ENCODE data around the gene EMX2.

Gene EMX2

DNA sequence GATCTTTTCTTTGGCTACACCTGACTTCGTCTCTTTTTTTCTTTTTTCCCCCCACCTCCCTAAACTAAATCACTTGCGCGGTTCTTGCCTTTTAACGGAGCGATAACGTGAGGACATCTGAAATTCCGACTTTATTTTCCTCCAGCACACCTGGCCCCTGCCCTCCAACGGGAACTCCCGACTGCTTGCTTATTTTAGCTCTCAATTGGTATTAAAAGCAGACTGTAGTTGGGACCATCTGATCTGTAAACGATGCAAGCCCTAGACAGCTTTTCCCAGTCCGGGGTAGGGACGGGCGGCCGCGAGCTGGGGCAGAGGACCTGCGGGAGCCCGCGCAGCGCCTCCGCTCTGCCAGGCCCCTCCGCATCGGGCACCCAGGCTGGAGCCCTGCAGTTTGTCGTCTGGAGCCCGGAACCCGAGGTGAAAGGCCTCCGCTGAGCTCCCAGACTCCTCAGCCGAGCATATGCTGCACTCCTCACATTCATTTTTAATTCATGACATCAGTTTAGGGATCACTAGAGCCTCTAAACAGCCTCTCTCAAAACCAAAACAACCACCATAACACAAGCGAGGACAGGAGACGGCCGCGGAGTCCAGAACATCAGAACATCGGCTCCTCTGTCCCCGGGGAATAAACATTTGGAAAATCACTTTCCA, 10.0 kb upstream of the EMX2 start:
- no peak for DNase-seq

DNA sequence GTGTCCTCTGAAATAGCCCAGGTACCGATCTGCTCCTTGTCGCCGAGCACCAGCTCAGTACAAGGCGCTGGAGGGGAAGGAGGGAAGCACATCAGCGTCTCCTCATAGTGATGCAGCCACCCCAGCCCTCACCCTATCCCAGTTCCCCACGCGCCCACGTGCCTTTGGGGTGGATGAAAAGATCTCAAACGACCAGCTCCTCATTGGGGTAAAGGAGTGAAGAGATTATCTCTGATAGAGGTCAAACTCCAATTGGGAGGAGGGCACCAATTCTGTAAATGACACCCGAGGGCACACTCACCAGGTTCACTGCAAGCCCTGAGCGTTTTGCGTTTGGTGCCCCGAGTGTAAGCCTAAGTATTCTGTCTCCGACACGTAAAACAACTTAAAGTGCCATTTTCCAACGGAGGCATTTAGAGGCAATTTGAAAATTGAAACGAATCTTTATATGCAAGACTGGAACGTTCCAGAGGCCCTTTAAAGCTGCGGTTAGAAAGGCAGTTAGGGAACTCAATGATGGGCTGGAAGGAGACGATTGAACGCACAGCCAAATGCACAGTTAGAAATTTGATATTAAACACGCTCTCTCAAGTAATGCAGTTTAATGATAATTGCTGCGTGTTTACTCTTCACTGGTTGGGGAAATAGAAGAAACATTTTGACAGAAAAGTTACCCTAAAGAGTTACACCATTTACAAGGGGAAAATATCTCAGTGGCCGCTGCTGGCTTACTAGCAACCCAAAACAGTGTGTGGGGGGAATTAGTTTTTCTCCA, 8.9 kb upstream of the EMX2 start:
- DNase-seq = no peak

DNA sequence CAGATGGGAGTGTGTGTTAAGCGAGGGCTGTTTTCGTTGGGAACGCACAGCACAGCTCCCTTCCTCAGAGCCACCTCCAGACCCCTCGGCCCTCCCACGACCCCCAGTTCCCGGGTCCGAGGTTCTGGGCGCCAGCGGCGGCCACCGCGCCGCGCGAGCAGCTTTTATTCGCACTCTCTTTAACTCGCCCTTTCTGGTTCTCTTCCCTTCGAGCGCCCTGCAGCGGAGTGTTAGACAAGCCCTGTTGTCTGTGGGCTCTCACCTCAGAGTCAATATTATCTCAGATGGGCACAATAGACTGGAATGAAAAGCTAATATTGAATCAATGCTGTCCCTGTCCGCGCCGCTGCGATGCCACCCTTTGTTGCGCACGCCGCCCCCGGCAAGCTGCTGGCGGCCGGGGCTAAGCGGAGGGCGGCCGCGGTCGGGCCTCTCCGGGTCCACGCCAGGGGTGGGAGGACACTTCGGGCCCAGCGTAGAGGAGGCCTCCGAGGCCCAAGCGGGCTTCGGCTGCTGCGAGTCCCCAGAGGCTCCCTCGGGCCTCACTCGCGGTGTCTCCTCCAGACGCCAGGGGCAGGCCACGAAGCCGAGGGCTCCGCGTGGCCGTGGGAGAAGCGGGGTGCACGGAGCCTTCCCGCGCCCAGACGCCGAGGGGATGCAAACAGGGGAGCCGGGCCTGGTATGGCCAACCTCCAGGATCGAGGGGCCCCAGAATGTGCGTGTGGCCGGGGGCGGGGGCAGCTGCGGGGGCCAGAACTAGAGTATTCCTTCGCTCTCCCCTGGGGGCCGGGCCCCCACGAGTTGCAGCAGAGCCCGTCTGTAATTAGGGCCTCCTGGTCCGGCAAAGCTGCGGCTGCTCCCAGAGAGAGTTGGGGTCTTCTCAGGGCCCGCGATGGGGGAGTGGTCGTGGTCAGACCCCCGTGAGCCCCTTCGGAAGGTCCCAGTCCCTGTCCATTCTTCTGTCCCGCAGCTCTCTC, 7.9 kb upstream of the EMX2 start:
- DNase-seq = no peak

DNA sequence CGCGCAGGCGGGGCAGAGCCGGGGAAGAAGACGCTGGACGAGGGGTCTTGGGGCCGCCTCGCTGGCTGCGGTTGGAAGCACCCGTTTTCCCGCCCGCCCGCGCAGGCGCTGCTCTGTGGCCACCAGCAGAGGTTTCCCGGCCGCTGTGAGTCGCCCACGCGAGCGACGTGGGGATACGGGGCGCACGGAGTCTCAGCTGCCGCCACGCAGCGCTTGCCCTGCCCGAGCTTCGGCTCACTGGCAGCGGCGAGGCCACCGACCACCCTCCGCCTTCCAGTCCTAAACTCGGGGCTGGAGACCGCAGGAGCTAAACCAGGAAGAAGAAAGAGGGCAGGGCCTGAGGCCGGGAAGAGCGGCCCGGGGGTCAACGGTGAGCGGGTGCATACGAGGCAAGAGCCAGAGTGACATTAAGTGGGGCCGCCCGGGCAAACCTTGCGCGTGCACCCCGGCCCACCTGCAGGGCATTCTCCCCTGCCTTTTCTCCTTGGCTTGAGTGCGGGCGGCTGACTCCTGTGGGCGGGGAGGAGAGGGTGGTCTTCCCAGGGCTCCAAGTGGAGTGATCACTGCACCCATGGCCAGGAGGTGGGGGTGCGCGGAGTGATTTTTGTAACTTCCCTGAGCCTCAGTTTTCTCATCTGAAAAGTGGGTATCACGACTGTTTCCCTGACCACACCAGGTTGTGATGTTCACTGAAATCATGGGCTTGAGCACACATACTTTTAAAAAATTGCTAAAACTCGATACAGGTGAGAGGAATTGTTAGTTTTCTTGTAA, 7.1 kb upstream of the EMX2 start:
- DNase-seq = no peak

DNA sequence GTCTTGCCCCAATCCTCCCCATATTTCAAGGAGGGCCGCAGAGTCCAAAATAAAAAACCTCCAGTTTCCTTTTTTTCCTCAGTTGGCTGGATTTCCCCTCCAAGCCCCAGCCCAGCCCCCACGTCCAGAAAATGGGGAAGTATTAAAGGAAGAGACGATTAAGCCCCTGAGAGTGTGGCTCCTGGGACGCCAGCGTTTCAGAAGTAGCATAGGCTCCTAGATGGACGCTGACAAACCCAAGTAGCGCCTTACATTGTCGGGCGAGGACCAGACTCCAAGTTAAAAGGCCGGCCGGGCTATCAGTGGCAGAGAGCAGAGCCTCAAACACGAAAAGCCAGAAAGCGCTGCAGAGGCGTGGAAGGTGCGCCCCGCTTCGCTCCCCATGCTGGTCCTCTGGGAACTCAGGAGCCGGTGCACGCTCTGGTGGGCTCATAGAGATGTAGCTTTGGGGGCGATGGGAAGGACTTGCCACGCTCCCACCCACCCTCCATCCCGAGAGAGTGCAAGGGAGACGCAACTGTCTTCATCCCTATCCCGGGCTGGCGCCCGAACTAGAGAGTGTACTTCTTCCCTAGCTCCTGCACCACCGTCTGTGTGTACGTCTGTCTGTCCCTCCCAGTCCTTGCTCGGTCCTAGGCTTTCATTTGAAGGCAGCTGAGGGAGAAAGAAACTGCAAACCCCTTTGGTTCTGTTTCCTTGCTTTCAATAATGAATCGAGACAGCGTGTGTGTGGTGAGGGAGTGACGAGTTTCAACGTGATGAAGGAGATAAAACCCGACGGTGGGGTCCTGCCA, 6.3 kb upstream of the EMX2 start:
- no peak for DNase-seq

DNA sequence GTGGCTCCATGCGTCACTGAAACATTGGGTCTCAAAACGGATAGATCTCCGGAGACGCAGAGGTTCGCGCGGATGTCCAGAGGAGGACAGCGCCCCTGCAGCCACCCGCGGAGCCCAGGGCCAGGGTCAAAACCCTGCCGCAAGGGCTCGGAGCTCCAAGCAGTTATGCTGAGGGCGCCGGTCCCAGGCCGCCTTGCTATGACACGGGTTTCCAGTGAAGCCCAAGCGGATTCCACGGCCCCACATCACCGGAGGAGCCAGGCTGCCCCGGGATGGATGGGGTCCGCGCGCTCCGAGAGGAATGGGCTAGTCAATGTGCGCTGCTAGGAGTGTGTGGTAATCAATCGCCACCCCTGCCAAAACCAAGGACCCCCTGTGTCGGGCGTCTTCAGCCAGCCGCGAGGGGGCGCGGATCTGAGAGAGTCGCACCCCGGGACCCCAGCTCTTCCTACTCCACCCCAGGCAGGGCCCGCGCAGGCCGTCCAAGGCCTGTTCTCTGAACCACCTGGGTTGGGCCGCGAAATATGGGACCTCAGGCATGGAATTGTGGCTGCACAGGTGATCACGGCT, 5.6 kb upstream of the EMX2 start:
- DNase-seq = no peak

DNA sequence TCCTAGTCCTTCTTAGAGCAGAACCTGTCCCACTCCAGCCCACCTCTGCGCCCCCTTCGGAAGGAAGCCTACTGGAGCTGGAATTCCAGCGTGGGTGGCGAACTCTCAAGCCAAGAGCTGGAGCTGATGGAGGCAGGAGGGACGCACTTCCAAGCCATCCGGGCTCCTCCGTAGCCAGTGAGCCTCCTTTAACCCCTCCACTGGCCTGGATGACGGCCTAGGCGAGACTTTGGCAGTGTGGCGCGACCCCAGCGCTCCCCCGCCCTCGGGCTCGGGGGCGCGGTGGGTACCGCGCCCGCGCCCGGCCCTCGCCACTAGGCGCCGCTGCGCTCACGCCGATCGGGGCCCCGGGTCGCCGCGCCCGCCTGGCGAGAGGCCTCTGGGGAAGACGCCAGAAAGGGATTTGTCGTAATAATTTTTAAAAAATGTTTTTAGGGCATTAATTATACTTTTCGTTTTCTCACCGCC, 5.1 kb upstream of the EMX2 start:
- no peak for DNase-seq

DNA sequence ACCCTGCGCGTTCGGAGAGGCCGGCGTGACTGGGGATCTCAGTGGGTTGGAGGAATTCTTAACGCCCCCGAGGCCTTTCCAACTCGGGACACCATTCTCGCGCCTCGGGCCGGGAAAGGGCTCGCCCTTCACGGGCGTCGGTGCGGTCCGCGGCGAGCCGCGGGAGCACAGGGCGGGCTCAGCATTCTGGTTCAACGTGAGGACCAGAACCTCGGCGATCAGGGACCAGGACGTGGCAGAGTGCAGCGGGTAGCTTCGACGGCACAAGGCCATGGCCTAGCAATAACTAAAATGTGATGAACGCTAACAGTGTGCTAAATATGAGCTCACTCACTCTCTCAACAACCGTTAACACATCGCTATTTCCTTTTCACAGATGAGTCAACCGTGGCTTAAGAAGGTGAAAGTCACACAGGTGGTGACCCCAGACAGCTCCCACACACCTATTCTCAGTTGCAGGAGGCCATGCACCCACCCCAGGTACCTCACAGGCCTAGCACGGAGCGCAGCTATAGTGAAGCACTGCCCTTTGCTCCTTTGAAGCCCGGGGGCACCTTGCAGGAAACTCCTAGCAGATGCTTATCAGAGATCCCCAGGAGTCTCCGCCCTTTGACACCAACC, 4.5 kb upstream of the EMX2 start:
- no peak for DNase-seq

DNA sequence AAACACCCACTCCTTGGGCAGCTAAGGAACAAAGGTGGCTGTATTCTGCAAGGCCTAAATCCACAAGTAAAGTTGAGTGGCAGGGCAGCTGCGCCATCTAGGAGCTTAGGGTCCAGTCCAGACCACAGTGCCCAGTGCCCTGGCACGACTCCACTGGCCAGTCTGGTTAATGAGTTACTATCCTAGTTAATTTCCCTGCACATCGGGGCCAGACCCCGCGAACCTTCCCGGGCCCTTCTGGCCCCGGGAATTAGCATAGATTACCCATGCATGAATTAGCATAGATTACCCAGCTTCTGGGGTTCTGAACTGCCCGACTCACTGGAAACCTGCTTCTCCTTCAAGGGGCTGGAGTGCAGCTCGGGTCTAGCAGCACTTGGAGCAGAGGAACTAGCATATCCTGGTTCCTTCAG, 3.2 kb upstream of the EMX2 start:
- no peak for DNase-seq

DNA sequence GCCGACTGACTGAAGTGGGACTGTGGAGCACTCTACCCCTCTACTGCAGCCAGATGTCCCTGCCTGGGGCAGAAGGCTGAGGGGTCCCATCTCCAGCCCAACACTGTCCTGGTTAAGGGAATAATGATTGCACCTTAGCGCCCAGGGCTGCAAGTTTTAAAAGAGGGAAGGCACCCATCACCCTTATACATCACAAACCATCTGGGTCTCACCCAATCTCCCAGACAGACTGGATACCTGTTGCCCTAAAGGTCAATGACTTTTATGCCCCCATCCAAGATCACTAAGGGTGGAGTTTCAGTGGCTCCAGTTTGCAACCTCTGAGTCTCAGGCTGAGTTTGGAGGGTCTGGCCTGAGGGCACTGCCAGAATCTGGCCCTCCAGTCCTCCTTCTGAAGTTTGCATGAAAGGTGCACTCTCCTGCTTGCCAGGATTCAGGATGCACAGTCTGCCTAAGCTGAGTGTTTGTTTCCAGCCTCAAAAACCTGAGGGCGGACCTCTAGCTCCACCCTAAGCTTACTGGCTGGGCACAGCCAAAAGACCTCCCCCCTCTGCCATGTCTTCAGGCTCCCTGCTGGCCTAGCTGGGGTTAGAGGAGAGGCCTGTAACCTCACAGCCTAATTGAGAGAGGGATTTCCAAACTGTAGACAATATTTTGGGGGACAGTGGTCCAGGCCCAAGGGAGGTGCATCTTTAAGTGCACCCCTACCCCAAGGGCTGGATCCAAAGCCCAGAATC, 2.5 kb upstream of the EMX2 start:
- no peak for DNase-seq

DNA sequence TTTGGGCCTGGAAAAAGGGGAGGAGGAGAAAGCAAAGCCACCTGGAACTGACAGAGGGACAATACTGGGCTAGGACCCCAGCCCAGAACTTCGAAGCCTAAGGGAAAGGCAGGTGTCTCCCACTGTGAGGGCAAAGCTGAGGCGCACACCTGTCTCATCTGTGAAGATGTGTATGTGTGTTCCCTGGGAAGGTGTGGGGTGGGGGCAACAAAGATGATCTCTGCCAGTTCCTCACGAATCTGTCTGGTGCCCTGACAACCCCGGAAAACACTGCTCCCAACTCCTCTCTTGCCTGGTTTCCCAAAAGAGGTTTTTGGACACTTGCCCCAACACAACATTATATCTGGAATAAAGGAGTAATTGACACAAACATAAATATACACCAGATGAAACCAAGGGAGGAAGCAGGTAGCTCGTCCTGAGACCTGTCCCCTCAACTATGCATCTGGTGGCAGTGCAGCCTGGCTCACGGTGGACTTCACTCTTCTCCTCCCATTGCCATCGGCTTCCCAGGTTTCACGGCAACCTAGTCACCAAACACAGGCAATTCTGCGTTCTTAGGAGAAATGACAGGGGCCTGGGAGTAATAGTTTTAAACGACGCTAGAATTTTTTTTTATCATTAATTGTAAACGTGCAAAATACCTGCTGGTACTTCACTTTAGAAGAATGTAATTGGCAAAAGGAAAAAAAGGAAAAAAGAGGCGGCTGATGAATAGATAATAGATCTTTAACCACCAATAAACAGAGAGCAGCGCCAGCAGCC, 1.7 kb upstream of the EMX2 start:
- DNase-seq = no peak

DNA sequence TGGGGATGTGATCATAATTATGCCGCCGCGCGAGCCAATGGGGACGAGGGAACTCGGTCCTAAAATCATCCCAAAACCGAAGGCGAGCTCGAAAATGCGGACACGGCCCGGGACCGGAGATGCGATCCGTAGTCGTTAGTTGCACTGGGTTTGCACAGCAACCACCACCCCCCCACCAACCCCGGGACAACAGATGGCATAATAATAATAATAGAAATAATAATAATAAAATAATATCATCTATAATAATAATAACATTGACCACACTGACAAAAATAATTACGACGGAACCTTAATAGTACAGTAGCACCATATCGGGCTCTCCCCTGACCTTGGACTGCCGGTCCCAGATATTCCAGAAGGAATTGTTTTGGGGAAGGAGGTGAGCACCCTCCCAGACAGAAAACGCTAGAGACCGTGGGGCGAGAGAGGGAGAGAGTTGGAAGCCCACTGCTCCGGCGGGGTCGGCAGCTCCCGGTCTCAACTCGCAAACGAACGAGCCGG, 1.1 kb upstream of the EMX2 start:
- DNase-seq = no peak

DNA sequence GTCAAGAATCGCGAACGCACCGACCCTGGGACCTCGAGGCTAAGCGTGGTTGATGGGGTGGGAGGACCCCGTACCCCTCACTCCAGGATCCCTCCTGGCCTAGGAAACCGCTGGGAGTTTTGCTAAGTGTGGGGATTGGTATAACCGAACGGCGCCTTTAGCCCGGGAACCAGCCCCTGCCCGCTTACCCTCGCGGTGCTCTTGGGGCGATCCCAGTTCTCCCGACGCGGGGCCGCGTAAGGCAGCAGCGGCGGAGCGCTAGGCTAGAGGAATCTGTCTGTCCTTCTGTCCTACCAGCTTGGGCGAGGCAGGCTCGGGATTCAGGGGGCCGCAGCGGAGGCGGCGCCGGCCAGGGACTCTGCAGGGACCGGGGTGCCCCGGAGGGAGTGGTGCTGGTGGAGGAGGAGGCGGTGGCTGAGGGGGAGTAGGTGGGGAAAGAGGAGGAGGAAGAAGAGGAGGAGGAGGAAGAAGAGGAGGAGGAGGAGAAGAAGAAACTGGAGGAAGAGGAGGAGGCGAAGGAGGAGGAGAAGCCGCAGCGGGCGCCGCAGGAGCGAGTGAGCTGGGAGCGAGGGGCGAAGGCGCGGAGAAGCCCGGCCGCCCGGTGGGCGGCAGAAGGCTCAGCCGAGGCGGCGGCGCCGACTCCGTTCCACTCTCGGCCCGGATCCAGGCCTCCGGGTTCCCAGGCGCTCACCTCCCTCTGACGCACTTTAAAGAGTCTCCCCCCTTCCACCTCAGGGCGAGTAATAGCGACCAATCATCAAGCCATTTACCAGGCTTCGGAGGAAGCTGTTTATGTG, 439 bp upstream of the EMX2 start:
- no peak for DNase-seq

DNA sequence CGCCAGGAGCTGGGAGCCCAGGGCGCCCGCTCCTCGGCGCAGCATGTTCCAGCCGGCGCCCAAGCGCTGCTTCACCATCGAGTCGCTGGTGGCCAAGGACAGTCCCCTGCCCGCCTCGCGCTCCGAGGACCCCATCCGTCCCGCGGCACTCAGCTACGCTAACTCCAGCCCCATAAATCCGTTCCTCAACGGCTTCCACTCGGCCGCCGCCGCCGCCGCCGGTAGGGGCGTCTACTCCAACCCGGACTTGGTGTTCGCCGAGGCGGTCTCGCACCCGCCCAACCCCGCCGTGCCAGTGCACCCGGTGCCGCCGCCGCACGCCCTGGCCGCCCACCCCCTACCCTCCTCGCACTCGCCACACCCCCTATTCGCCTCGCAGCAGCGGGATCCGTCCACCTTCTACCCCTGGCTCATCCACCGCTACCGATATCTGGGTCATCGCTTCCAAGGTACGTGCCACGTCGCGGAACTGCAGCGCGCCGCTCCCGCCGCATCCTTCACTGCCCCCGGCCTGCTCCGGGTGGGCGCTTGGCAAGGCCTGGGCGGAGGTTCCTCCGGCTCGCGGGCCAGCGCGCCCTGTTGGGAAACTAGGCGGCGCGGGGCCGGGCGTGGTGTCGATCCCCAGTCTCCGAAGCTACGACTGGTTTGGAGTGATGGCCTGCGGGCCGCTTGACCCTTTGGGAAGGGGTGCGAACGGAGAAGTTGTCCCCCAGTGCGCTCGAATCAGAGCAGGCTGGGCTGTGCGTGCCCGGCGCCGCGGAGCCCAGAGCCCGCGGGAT, 868 bp downstream of the EMX2 start:
- no peak for DNase-seq

DNA sequence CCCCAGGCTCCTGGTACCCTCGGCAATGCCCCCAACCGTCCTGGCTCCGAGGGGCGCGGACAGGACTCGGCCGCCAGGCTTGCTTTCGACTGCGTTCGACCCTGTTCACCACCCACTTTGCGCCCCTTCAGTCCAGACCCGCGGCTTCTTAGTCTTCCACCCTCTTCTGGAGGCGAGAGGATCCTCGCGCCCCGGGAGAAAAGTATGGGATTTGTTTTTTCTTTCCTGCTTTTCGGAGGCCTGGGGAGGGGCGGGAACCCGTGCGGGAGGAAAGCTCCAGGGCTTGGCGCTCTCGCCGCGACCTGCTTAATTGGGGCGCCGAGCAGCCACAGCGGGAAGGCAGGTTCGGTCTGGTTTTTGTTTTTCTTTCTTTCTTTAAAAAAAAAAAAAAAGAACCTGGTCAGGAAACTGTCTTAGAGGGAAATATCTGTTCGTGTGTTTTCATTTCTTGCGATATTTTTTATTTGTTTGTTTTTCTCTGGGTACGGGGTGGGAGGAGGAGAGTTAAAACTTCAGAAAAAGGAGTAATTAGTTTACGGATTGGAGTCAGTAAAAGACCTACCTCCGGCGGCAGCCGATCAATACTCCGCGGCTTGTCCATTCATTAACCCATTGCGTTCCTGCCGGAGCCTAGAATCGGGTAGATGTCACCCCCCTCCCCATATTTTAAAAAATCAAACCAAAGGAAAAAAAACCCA, 1.6 kb downstream of the EMX2 start:
- DNase-seq = no peak

DNA sequence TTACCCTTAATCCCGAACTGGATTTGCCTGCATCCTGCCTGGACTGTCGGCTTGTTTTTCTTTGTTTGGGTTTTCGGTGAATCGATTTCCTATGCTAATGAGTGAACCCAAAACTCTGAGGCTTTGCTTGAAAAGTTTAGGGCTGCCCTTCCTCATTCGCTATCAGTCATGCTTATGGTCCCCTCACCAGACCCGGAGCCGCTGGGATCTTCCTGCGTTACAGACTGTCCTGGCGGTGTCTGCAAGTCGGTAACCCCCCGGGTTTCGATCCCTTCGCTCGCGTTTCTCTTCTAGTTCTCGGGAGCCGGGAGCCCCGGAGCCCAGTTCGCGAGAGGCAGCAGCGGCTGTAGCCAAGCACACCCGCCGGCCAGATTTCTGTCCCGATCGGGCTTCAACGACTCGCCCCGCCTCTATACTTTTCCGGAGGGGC, 2.2 kb downstream of the EMX2 start:
- no peak for DNase-seq
